HEK293 (cell line): Measurements from ENCODE around the gene KIF9.

ENCODE experiments used
- CTCF ChIP-seq: fragments of 450-650 bp; formaldehyde crosslinking; IDR thresholded peaks from 2 replicates; pipeline ENCODE4 v1.5.1; 2016; ENCODE audit warnings: missing biosample characterization, missing genetic modification characterization
- SP2 ChIP-seq: fragments of 450-650 bp; formaldehyde crosslinking; IDR thresholded peaks from 2 replicates; pipeline ENCODE4 v1.5.1; 2016; ENCODE audit warnings: missing biosample characterization, missing genetic modification characterization
- ZNF24 ChIP-seq: fragments of 450-650 bp; formaldehyde crosslinking; IDR thresholded peaks from 2 replicates; pipeline ENCODE4 v1.5.1; 2016; ENCODE audit warnings: missing biosample characterization, missing genetic modification characterization
- ZNF416 ChIP-seq: fragments of 450-650 bp; formaldehyde crosslinking; IDR thresholded peaks from 2 replicates; pipeline ENCODE4 v1.5.1; 2016; ENCODE audit warnings: missing biosample characterization, missing genetic modification characterization
- ZNF624 ChIP-seq: fragments of 450-650 bp; formaldehyde crosslinking; IDR thresholded peaks from 2 replicates; pipeline ENCODE4 v1.5.1; 2017; ENCODE audit warnings: missing biosample characterization, missing genetic modification characterization
- ZNF776 ChIP-seq: fragments of 450-650 bp; formaldehyde crosslinking; IDR thresholded peaks from 2 replicates; pipeline ENCODE4 v1.5.0; 2017; ENCODE audit warnings: missing biosample characterization, missing genetic modification characterization, borderline replicate concordance
- ZXDB ChIP-seq: fragments of 450-650 bp; formaldehyde crosslinking; IDR thresholded peaks from 2 replicates; pipeline ENCODE4 v1.5.1; 2016; ENCODE audit warnings: missing biosample characterization, missing genetic modification characterization
- TF ChIP-seq, protein P1 (sequence below): fragments of 450-650 bp; formaldehyde crosslinking; IDR thresholded peaks from 2 replicates; pipeline ENCODE4 v1.5.1; 2016; ENCODE audit warnings: missing biosample characterization, missing genetic modification characterization
- TF ChIP-seq, protein P2 (sequence below): fragments of 450-650 bp; formaldehyde crosslinking; IDR thresholded peaks from 2 replicates; pipeline ENCODE4 v1.5.1; 2016; ENCODE audit warnings: missing biosample characterization, missing genetic modification characterization

DNA sequence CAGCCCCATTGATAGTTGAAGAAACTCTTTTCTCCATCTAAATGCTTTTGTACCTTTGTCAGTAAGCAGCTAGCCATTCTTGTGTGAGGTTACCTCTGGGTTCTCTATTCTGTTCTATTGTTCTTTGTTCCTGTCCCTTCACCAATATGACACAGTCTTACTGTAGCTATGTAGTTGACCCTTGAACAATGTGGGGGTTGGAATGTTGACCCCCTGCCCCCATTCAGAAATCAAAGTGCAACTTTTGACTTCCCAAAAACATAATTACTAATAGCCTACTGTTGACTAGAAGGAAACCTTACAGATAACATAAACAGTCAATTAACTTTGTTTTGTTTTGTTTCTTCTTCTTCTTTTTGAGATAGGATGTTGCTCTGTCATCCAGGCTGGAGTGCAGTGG is 18.9 kb upstream of the KIF9 start:
- TF ChIP-seq CTCF (no peak), ZNF416 (tag by site-specific recombination) (no peak), ZNF776 (tag by site-specific recombination) (no peak), ZNF24 (tag by site-specific recombination) (no peak), ZXDB (tag by site-specific recombination) (no peak), ZNF624 (tag by site-specific recombination) (no peak), SP2 (tag by site-specific recombination) (no peak)
- TF ChIP-seq, protein P1, sequence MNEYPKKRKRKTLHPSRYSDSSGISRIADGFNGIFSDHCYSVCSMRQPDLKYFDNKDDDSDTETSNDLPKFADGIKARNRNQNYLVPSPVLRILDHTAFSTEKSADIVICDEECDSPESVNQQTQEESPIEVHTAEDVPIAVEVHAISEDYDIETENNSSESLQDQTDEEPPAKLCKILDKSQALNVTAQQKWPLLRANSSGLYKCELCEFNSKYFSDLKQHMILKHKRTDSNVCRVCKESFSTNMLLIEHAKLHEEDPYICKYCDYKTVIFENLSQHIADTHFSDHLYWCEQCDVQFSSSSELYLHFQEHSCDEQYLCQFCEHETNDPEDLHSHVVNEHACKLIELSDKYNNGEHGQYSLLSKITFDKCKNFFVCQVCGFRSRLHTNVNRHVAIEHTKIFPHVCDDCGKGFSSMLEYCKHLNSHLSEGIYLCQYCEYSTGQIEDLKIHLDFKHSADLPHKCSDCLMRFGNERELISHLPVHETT, result no peak
- TF ChIP-seq, protein P2, sequence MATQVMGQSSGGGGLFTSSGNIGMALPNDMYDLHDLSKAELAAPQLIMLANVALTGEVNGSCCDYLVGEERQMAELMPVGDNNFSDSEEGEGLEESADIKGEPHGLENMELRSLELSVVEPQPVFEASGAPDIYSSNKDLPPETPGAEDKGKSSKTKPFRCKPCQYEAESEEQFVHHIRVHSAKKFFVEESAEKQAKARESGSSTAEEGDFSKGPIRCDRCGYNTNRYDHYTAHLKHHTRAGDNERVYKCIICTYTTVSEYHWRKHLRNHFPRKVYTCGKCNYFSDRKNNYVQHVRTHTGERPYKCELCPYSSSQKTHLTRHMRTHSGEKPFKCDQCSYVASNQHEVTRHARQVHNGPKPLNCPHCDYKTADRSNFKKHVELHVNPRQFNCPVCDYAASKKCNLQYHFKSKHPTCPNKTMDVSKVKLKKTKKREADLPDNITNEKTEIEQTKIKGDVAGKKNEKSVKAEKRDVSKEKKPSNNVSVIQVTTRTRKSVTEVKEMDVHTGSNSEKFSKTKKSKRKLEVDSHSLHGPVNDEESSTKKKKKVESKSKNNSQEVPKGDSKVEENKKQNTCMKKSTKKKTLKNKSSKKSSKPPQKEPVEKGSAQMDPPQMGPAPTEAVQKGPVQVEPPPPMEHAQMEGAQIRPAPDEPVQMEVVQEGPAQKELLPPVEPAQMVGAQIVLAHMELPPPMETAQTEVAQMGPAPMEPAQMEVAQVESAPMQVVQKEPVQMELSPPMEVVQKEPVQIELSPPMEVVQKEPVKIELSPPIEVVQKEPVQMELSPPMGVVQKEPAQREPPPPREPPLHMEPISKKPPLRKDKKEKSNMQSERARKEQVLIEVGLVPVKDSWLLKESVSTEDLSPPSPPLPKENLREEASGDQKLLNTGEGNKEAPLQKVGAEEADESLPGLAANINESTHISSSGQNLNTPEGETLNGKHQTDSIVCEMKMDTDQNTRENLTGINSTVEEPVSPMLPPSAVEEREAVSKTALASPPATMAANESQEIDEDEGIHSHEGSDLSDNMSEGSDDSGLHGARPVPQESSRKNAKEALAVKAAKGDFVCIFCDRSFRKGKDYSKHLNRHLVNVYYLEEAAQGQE (tag by site-specific recombination), result no peak
